Heart left ventricle (tissue), 16 donors: ENCODE measurements around the gene BCL2L13. TPM values are rescaled to one million over a fixed set of nuclear protein-coding genes. Genes with fewer than 3 reads are reported as not detected.
A peak's percentile ranks its signal among the peaks of the same experiment; 100 is the strongest.
"Not testable (repeated sequence)": the region's sequence is repeated elsewhere in the genome, so short reads cannot be mapped to it uniquely, and the experiment has no call there.

Source experiments
- ATAC-seq, 4 donors: fragments of 200-7000 bp; cut with Tn5 transposase; one replicate each; pipeline ENCODE4 v1.9.1; 2020 to 2022; ENCODE audit warnings: moderate library complexity in 4 of 4, mild to moderate bottlenecking in 3 of 4, moderate number of reproducible peaks in 1 of 4
- DNase-seq, 5 donors: peaks; one replicate each; pipeline ENCODE4 v3.0.0-alpha.2; 2020
- H3K27ac ChIP-seq, 12 donors: fragments of 200-600 bp; sonication (generic) in 4 of 12; one replicate each; pipeline versions ENCODE4 v1.5.0 to v1.8.0; 2016 to 2022; ENCODE audit warnings: mild to moderate bottlenecking in 2 of 12
- H3K27me3 ChIP-seq, 9 donors: fragments of 200-600 bp; sonication (generic) in 2 of 9; one replicate each; pipeline versions ENCODE4 v1.5.1 to v1.8.0; 2016 to 2022; ENCODE audit warnings: mild to moderate bottlenecking in 3 of 9
- H3K36me3 ChIP-seq, 9 donors: fragments of 200-600 bp; sonication (generic) in 2 of 9; one replicate each; pipeline versions ENCODE4 v1.5.0 to v1.8.0; 2018 to 2022; ENCODE audit warnings: mild to moderate bottlenecking in 2 of 9
- H3K4me1 ChIP-seq, 12 donors: fragments of 200-600 bp; sonication (generic) in 4 of 12; one replicate each; pipeline versions ENCODE4 v1.5.0 to v1.8.0; 2016 to 2022; ENCODE audit warnings: mild to moderate bottlenecking in 3 of 12
- H3K4me3 ChIP-seq, 12 donors: fragments of 200-600 bp; sonication (generic) in 4 of 12; one replicate each; pipeline versions ENCODE4 v1.5.0 to v1.8.0; 2017 to 2022; ENCODE audit warnings: mild to moderate bottlenecking in 9 of 12, moderate library complexity in 4 of 12
- H3K9me3 ChIP-seq, 12 donors: fragments of 200-600 bp; sonication (generic) in 4 of 12; one replicate each; pipeline versions ENCODE4 v1.5.0 to v1.8.0; 2016 to 2022; ENCODE audit warnings: mild to moderate bottlenecking in 1 of 12
- CTCF ChIP-seq, 12 donors: fragments of 200-600 bp; sonication (generic) in 4 of 12; IDR thresholded peaks; one replicate each; pipeline versions ENCODE4 v1.5.0 to v1.8.0; 2018 to 2022; ENCODE audit warnings: antibody characterized with exemption in 12 of 12, mild to moderate bottlenecking in 5 of 12
- POLR2A ChIP-seq, 2 donors: fragments of 450-650 bp; IDR thresholded peaks; one replicate each; pipeline ENCODE4 v1.6.1; 2017; ENCODE audit warnings: antibody characterized with exemption in 2 of 2, mild to moderate bottlenecking in 2 of 2, moderate library complexity in 2 of 2
- WGBS, 4 donors: extraction: QIAGEN DNeasy Blood & Tissue Kit in 2 of 4; methylation state at CpG; one replicate each; pipeline versions ENCODE4 v1.1.5 to v1.1.7; 2013 to 2018; 5-methylcytosine and 5-hydroxymethylcytosine counted together
- intact Hi-C, 10 donors: fragments of 100-400 bp; cut with DNase I; formaldehyde crosslinking; loops; one replicate each; pipeline versions ENCODE4 v1.11.1 to v1.14.2; 2022
- polyA plus RNA-seq, 2 donors: library from polyadenylated mRNA; stranded (reverse); fragments of 200-250 nt; gene quantifications; one replicate each; pipeline ENCODE4 v1.2.3, GENCODE V29; 2013
- total RNA-seq, 9 donors: library from RNA; depleted of rRNA in 2 of 9; stranded (reverse); fragments of >200 nt in 2 of 9; fragmentation: NEBNext Ultra II Directional in 3 of 9; extraction: Animal tissue kit (Norgen Biotek cat#: 25700) in 3 of 9; gene quantifications; one replicate each; pipeline versions ENCODE4 v1.1.0 to v1.2.4, GENCODE V29; 2016 to 2023
- donor health status: ischemic (EF 13 %, LVEDD 7.1; RV severe dilation, severe dysfunction).
- donor health status: healthy with polysubstance abuse.
- donor health status: DM: no; HTN: yes; CAD: no.
- donor health status: DM: no; HTN: no; CAD: no.
- donor health status: ischemic (EF 25% LVEDD 6.9; RV normal size, moderate dysfunction).
- donor health status: ischemic (EF 25% LVEDD 5.7; RV mildly dilated, moderate dysfunction).
- donor health status: healthy.
- donor health status: DM: yes; HTN: yes; CAD: no.
- donor health status: ischemic (EF 35%, LVEDD 5.7; RV mildly dilated, moderate dysfunction).
- donor health status: nonischemic (EF 11% LVEDD 7.7; RV severe dilation, severe dysfunction).
- donor health status: DM: yes; HTN: yes; CAD: no.
- donor health status: PGD.
- donor health status: ischemic (EF 29% LVEDD 5.4; RV normal size, mild dysfunction).
- donor health status: nonischemic (EF 23%, LVEDD 6.1; RV moderate dilation, normal function).

The BCL2L13 gene
- total and polyA plus RNA-seq, 11 donors: 46.3 to 187 (median 89.6) TPM

GRCh38 chr22:17695986-17696385, 57.4 kb downstream of the BCL2L13 start:
- intact Hi-C loops: no loop called here
- H3K36me3 ChIP-seq: peaks cover 0 to 47% (median 15%) of the 10 kb centered on the region in 9 donors
- no peak for ATAC-seq
- no peaks in the 10 kb centered on the region for H3K9me3 ChIP-seq
- no peaks in the 10 kb centered on the region for H3K27me3 ChIP-seq
- peaks cover 0 to 19% (median 1%) of the 10 kb centered on the region in 12 donors for H3K4me1 ChIP-seq
- H3K27ac ChIP-seq: no peak overlapping the region
- DNase-seq: no peak
- H3K4me3 ChIP-seq: no peak overlapping the region
- TF ChIP-seq POLR2A (IDR thresholded peaks at IDR 0.05) (no peak), CTCF (IDR thresholded peaks at IDR 0.05) (no peak)
- 80 to 86% (median 85%) methylated on average over 5 of the region's 5 CpGs for WGBS, 4 donors

- H3K9me3 ChIP-seq, DNase-seq, H3K27me3 ChIP-seq, ATAC-seq, H3K27ac ChIP-seq, intact Hi-C loops, H3K4me3 ChIP-seq: not testable (repeated sequence)
- peaks cover 0 to 20% (median 1%) of the 10 kb centered on the region in 12 donors for H3K4me1 ChIP-seq
- H3K36me3 ChIP-seq: peaks cover 0 to 42% (median 12%) of the 10 kb centered on the region in 9 donors
- WGBS, 4 donors: 88 to 92% (median 91%) methylated on average over 10 of the region's 10 CpGs
These were observed 58.6 kb downstream of the BCL2L13 start for GRCh38 chr22:17697196-17697595.

- 97 to 100% (median 98%) methylated on average over 3 of the region's 3 CpGs for WGBS, 4 donors
- ATAC-seq, H3K27ac ChIP-seq, H3K9me3 ChIP-seq, DNase-seq, intact Hi-C loops, H3K27me3 ChIP-seq, H3K4me3 ChIP-seq: not testable (repeated sequence)
- peaks cover 0 to 48% (median 21%) of the 10 kb centered on the region in 9 donors for H3K36me3 ChIP-seq
- H3K4me1 ChIP-seq: peaks cover 0 to 20% (median 1%) of the 10 kb centered on the region in 12 donors
These were observed 59.7 kb downstream of the BCL2L13 start for GRCh38 chr22:17698276-17698675.

GRCh38 chr22:17698948-17699347, 60.4 kb downstream of the BCL2L13 start:
- no peak for ATAC-seq
- Histone ChIP-seq H3K9me3 (no peaks in the 10 kb centered on the region), H3K4me3 (no peak overlapping the region), H3K27me3 (no peaks in the 10 kb centered on the region), H3K36me3 (peaks cover 0 to 55% (median 26%) of the 10 kb centered on the region in 9 donors), H3K27ac (no peak overlapping the region), H3K4me1 (peaks cover 0 to 20% (median 0%) of the 10 kb centered on the region in 12 donors)
- no peak for DNase-seq
- intact Hi-C loops: no loop called here
- TF ChIP-seq CTCF (IDR thresholded peaks at IDR 0.05) (no peak), POLR2A (IDR thresholded peaks at IDR 0.05) (no peak)

GRCh38 chr22:17699696-17700340, 61.3 kb downstream of the BCL2L13 start:
- no peaks in the 10 kb centered on the region for H3K27me3 ChIP-seq
- DNase-seq (no peak), ATAC-seq (no peak)
- peaks cover 0 to 58% (median 35%) of the 10 kb centered on the region in 9 donors for H3K36me3 ChIP-seq
- intact Hi-C loops: no loop called here
- H3K9me3 ChIP-seq: no peaks in the 10 kb centered on the region
- H3K4me1 ChIP-seq: peaks cover 0 to 20% (median 0%) of the 10 kb centered on the region in 12 donors
- TF ChIP-seq POLR2A (IDR thresholded peaks at IDR 0.05) (no peak), CTCF (IDR thresholded peaks at IDR 0.05) (no peak)
- 86 to 88% (median 87%) methylated on average over 7 of the region's 7 CpGs for WGBS, 4 donors
- peak overlapping the region in 1 of 12 donors; percentile 3 for H3K27ac ChIP-seq
- no peak overlapping the region for H3K4me3 ChIP-seq
